HG02840 (cell line): ENCODE data around the gene LMO1.

Experiments used
- ATAC-seq: cut with Tn5 transposase; IDR thresholded peaks from one replicate; pipeline ENCODE4 v1.9.1; 2021; ENCODE audit warnings: mild to moderate bottlenecking, moderate library complexity, moderate number of reproducible peaks; ENCODE audit not compliant: unreplicated experiment, low FRiP score

The LMO1 gene

DNA sequence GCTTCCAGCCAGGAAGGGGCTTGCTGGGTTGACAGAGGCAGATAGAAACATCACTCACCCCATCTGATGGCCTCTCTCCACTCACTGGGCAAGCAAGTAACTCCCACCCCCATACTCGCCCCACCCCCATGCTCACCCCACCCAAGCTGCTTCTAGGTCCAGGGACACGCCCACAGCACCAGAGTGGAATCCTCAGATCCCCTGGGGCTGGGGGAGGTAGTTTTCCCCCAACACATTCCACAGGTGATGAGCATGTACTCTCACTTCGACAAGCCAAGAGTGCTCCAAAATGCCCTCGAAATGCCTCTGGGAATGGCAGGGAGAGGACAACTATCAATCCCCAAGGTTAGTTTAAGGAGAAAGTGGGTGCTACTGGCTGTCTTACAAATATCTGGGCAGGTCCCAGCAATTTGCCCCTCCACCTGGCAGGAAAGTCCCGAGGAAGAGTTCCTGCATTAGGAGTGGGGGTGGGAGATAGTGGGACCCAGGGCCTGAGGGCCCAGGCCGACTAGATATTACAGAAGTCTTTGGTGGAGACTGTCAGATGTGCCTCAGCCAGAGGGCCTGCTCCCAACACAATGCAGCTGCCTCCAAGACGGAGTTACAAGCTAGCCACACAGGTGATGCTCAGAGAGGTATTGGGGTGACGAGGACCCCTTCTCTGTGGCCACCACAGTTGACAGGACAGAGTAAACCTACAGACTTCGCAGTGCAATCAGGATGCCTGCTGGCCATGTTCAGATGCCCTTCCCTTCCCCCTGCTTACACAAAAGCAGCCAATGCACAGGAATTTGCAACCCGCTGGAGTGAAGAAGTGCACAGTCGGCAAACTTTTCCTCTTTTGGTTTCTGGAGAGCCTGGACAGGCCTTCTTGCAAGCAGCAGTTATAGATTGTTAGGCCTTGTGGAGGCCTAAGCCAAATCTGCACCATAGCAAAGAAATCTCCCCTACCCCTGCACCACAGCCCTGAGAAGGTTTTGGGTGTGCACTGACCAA is 2.9 kb upstream of the LMO1 start:
- ATAC-seq, result no peak

DNA sequence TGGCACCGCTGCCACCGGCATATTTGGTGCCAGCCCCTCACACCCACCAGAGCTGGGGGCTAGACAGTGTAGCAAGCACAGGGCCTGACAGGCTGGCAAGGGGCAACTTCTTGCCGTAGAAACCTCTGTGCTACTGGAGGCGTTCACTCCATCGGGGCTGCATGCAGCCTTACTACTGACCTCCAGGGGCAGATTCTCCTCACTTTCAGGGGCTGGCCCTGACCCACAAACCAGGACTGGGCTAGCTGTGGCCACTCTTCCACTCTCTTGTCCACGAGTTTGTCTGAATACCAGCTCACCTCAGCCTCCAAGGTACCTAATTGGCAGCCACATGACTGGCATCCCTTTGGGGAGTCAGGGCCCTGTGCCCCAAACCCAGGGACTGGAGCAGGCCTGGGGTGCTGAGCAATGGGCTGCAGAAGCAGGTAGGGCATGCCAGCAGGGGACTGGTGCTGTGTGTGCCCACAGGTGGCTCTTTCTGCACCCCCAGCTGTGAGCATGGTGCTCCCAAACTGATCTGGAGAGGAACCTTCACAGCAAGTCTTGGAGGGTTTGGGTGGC is 2.1 kb upstream of the LMO1 start:
- ATAC-seq, result no peak

DNA sequence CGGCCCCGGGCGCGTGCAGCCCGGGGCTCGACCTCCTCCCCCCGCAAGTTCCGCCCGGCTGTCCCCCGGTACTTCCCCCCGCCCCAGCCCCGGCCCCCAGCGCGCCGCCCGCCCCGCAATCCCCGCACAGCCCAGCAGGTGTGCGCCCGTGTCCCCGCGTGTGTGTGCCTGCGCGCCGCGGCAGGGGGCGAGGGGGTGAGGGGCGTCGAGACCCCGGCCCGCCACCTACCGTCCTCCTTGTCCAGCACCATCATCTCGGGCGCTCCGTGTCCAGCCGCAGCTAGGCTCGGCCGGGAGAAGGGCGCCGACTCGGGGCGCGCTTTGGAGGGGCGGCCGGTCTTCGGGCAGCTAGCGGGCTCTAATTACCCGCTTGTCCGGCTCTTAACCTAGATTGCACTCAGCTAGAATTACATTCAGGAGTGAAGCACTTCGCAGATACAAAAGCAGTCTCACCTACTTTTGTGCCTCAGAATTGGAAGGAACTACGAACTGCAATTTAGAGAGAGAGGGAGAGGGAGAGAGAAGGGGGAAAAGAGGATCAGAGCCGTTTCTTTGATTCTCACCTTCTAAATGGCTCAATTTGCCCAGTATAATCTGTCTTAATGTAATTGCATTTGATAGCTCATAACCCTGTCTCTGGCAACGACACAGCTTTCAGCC is 439 bp downstream of the LMO1 start:
- ATAC-seq, result no peak

DNA sequence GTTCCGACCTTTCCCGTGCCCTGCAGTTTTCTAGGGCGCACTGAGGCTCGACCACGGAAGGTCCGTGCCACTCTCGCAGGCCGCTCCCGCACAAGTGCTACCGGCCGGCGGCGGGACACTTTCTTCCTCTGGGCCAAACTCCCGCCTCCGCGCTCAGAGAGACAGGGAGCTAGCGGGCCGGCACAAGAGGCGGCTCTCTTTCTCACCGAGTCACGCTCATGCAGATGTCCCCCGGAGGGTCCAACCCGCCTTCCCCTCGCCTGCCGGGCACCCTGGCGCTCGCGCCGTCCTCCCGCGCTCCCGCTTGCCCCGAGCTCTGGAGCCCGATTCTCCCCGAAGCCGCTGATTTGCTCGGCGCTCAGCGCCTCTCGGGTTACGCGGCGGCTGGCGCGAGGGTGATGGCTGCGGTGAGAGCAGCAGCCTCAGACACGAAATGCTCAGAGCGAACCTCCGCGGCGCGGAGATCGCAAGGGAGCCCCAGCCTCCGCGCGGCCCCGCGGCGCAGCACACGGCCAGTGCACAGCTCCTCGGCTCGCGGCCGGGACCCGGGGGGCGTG is 1.0 kb downstream of the LMO1 start:
- ATAC-seq, result no peak

DNA sequence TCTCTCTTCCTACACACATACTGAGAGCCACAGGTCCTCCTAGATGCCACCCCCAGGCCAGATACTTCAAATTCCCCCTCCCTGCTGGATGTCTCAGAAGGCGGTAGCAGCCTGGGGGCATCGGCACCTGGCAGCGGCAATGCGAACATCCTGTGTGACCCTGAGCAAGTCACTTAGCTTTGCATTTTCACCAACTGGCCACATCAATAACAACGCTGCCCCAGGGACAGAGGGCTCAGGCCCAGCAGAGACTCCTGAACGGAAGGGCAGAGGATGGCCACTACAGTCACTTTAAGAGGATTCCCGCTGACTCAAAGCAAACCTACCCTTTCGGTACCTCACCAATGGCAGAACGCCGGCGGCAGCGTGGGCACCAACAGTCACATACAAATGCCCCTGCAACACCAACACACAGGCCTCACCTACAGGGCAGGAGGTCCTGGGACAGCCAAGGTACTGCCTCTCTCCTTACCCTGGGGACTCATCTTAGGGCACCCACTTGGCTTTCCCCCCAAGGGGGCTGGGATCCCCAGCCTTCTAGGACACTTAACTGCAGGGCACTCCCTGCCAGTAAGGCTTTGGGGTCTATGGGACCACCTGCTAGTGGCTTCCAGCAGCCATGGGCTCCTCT is 1.6 kb downstream of the LMO1 start:
- no peak for ATAC-seq

DNA sequence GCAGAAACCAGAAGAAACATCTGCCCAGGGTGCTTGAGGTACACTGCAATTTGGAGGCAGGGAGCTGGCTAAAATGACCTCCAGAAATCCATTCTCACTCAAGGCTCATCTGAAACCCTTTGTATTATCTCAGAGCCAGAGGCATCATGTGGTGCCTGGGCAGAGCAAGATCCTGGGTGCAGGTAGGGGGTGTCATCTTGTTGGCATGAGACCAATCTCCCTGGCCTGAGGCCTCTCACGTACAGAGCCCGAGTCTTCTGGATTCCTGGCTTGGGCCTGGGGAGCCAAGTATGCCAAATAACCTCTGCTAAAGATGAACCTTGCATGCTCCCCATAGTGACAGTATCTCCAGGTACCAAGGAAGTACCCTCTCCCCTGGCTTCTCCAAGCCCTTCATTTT is 2.4 kb downstream of the LMO1 start:
- no peak for ATAC-seq

DNA sequence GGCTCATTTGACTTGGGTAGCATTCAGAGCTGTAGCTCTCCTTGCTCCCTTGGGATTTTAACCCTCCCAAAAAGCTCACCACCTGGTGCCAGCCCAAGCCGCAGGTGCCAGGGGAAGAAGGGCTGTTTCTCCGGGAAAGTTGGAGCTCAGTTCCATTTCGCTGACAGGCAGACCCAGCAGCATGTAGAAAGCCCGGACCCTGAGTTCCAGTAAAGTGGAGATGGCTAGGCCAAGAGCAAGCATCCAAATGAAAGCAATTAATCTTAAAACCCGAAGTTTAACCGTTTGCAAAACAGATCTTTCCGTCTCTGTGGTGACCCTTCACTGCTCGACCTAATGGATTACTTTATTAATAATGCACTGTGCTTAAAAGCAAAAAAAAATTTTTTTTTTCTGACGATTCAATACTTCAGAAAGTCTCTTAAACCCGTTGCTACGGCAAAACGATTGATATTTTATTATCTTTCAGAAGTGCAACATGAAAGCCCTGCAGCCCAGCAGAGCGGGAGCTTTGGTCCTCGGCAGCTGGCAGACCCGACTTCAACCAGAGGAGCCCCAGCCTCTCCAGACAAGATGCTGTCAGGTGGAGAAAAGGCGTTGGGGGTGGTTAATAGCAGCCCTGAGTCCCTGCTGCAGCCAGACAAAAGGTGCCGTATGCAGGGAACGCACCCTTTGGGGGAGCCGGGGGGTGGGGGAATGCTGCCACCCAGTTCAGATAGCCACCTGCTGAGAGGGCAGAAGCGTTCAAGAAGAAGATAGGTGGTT is 3.3 kb downstream of the LMO1 start:
- no peak for ATAC-seq

DNA sequence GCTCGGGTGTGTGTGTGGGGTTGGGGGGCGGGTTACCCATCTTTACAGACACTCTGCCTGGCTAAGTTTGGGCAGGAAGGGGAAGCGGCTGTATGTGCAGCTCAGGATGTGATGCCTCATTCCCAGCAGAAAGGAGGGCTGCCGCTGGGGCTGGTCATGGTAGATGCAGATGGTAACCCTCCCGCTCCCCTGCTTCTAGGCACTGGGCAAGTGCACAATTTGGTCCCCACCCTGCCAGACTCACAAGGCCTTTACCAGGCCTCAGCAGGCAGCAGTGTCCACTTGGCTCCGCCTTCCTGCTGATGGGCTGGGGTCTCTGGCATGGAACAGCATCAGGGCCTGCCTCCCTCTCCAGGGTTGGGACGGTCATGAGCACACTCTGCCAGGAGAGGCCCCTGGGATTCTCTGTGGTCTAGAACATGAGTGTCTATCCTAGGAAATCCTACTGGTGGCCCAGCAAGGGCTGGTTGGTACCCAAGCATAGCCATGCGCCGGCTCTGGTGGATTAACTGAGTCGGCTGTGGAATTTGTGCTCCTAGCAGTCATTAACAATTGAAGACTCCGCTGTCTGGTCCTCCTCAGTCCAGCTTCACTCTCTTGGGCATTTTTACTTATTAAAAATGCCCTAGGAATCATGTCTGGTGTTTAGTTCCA is 4.2 kb downstream of the LMO1 start:
- no peak for ATAC-seq

DNA sequence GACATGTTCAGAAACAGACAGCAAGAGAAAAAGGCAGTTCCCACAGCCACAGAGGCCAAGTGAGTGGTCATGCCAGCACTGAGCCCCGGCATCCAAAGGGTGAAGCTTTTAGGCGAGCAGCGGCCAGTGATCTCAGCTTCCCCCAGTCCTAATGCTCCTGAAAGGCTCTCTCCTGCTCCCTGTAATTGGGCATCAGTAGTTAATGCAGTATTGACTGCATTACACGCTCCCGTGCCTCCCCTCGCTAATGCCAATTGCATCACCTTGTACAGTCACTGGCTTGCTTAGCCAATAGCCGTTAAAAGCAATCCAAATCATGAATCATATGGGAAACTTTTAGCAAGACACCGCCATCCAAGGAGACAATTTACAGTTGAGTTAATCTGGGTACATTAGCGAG is 4.9 kb downstream of the LMO1 start:
- no peak for ATAC-seq

DNA sequence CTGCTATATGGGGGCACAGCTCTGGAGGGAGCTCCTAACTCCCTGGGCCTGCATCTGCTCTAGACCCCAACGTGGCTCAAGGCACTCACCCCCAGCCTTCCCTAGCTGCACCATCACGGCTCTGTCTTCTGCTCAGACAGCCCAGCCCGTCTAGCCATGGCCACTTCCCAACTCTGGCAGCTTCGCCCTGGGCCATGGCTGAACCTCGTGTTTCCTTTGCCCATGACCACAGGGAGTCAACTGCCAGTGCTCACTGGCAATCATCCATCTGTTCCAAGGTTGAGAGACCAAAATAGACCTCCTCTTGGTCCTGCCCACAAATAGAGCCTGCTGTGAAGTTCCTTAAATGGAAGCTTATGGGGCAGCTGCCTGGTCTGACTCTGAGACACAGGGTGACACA is 5.4 kb downstream of the LMO1 start:
- no peak for ATAC-seq

DNA sequence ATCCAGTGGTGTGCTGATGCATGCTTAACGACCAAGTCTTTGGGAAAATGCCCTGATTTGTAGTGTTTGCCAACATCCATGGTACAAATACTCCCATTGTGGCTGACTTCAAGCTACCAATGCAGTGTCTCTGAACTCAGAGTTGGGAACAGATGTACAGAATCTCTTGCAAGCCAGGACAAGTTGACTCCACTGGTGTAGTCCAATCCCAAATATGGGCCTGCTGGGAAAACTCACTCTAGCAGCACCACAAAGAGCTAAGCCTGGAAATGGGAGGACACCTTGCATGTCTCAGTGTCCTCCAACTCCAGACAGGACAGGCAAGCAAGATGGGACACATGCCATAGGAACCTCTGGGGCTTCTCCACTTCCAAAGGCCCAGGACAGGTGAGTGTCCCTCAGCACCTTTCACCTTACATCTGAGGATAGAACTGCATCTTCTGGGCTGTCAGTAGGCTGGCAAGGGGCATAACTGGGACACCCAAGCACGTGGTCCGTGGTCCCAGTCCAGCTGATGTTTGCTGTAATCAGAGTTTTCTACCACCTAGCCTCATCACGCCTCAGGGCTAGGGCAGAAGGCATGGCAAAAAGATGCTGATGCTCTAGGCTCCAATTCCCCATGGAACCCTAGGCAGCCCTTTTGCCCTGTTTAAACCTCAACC is 6.5 kb downstream of the LMO1 start:
- no peak for ATAC-seq

DNA sequence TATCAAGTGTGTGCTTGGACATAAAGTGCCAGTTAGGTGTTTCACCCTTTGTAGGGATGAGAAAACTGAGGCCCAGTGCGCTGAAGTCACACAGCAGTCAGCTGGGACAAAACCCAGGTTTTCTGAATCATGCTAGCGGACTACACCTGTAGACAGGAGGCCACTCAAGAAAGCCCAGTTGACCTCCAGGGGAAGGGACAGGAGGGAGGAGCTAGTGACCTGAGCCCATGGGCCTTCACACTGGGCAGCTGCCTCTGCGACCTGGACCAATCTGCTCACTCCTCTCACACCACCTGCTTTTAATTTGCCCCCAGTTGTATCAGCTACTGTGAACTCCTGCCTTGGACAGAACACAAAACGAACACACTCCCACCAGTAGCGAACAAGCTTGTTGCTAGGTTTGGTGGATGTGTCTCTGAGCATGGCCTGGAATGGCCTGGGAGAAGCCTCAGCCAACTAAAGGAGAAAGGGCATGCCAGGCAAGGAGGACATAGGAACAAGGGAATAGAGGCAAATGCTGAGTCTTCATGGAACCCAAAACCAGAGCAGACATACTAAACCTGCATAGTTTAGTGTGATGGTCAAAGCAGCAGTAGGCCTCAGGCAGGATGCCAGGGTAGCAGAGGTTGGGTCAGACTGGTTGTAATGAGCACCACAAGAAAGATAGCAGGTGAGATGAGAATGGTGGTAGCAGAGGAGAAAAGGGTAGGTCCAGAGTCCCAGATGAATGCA is 7.2 kb downstream of the LMO1 start:
- ATAC-seq, result no peak

DNA sequence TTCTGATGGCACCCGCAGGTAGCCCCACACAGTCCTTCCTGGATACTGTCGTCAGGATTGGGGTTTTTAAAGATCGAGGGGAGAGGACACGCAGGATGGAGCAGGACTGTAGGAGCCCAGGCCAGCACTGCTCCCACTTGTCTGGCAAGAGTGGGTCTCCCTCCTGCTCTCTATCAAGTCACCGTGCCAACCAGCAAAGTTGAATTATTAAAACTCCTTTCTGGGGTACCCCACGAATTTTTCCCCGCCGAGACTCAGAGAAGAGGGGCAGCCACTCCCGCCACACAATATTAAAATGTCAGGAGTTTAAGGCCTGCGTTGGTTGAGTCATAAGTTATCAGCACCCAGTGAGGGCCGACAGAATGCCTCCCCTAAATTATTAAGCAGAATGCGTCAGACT is 10.1 kb downstream of the LMO1 start:
- no peak for ATAC-seq

DNA sequence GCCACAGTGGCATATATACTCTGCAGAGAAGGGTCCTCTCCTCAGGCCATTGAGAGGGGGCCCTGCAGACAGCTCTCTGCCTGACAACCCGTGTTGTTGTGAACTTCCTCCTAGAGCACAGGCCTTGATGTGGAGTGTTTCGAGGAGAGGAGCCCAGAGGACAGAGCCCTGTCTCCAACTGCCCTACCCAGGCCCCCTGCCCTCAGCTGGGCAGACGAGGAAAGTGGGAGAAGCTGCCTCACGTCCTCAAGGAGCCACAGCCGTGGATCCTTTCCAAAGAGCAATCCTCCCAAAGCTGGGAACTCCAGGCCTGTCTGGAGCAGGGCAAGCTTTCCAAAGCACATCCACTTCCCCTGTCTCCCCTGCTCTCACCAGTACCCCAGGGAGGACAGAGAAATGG is 10.7 kb downstream of the LMO1 start:
- no peak for ATAC-seq

DNA sequence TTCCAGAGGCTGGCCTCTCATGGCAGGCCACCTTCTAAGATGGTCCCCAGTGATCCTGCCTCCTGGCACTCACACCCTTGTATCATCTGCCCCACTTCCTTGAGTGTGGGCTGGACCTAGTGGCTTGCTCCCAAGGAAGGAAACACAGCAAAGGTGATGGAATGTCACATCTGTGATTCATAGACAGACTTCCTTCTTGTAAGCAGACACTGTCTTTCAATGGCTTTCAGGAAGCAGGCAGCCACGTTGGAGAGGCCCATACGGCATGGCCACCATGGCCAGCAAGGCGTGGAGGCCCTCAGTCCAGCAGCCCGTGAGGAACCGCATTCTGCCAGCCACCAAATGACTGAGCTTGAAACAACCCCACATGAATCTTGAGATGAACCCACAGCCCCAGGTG is 11.3 kb downstream of the LMO1 start:
- no peak for ATAC-seq

DNA sequence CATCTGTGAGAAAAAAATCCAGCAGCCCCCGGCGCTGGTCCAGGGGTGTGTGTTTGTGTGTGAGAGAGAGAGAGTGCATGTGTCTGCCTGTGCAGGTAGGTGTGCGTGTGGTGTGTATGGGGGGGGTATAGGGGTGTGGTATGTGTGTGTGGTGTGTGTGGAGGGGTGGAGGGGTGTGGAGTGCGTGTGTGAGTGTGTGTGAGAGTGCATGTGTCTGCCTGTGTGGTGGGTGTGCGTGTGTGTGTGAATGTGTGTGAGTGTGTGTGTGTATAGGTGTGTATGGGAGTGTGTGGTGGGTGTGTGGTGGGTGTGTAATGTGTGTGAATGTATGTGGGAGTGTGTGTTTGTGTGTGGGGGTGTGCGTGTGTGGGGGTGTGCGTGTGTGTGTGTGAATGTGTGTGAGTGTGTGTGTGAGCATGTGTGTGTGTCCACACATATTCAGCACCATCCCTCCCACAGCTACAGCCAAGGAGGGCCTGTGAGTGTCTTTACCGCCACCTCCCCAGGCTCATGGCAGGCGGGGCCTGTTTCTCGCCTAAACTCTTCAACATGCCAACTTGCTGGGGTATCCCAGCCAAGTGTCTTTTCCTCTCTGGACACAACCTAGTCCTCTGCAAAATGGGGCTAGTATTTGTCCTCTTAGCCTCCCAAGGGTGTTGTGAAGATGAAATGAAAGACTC is 11.9 kb downstream of the LMO1 start:
- no peak for ATAC-seq

DNA sequence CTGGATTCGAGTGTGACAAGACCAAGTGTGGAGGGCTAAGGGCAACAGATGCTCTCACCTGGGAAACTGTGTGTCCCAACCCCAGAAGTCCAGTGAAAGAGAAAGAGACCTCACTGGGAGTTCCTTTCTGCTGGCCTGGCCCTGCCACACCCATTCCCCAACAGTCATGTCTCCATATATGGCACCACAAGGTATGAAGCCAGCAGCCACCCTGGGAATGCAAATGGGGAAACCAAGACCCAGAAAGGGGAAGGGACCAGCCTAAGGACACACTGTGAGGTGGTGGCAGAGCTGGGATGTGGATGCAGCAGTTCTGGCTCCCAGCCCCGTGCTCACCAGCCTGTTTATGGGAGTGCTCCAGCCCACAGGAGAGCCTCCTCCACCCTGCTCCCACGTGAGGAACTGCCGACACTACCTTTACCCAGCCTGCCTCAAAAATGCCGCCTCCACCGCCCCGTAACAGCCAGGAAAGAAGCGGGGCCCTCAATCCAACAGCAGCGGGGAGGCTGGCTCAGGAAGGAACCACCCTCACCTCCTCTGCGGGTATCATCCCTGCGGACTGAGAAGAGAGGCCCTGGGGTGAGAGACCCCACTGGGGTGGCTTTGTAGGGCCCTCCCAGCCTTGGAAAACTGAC is 12.6 kb downstream of the LMO1 start:
- no peak for ATAC-seq
